ENCODE results near the gene OR51S1.
"Not testable (repeated sequence)": the region's sequence is repeated elsewhere in the genome, so short reads cannot be mapped to it uniquely, and the experiment has no call there.

Gene OR51S1

GRCh38 chr11:4801316-4801715 is 47.7 kb downstream of the OR51S1 start:
- FAIRE-seq = not testable (repeated sequence)

GRCh38 chr11:4798427-4799183 is 50.4 kb downstream of the OR51S1 start:
- FAIRE-seq = no peak
